ENCODE measurements around the gene MIA.
"Not testable (repeated sequence)": the region's sequence is repeated elsewhere in the genome, so short reads cannot be mapped to it uniquely, and the experiment has no call there.

Gene MIA

DNA sequence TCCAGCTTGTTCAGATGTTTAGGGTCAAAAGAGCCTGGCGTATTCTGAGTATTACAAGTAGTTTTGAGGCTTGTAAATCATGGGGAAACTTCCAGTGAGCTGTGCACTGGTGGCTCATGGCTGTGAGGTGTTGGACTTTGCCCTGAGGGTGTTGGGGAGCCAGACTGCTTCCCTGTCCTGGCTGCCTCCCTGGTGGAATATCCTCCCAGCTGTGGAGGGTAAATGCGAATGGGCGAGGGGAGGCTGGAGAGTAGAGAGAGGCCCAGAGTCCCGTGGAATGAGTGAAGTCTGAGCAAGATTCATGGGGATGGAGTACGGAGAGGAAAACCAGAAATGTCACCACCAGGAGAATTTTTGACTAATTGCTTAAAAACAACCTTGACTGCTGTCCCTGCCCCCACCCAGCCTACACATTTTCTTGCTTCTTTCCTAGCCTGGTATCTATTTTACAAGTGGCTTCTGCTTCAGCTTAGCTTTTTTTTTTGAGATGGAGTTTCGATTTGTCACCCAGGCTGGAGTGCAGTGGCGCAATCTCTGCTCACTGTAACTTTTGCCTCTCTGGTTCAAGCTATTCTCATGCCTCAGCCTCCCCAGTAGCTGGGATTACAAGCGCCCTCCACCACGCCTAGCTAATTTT is 20.6 kb upstream of the MIA start:
- peaks cover 4% of the 10 kb centered on the region; the same call in 1 of the 2 replicates for H3K4me1 ChIP-seq (ENCODE audit: insufficient read depth, low read length)
- H3K9ac ChIP-seq (ENCODE audit: low read depth, low read length), result peak overlapping the region; percentile 42; the same call in 1 of the 2 replicates
- no peaks in the 10 kb centered on the region for H3K9me3 ChIP-seq (ENCODE audit: insufficient read depth, low read depth, low read length)
- no peak overlapping the region for H3K27ac ChIP-seq (ENCODE audit: low read length)
- H3K27me3 ChIP-seq (ENCODE audit: insufficient read depth, low read length), result no peaks in the 10 kb centered on the region
- peak overlapping the region; percentile 51 for H3K4me3 ChIP-seq (ENCODE audit: low read length)
- H3K36me3 ChIP-seq (ENCODE audit: insufficient read depth, low read depth, low read length), result peaks cover 62% of the 10 kb centered on the region

DNA sequence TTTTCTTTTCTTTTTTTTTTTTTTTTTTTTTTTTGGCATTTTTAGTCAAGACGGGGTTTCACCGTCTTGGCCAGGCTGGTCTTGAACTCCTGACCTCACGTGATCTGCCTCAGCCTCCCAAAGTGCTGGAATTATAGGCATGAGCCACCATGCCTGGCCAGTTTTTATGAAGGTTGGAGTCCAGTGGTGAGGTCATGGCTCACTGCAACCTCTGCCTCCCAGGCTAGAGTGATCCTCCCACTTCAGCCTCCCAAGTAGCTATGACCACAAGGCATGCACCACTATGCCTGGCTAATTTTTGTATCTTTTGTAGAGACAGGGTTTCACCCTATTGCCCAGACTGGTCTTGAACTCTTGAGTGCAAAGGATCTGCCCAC is 20.1 kb upstream of the MIA start:
- H3K4me3 ChIP-seq (ENCODE audit: low read length), result no peak overlapping the region
- no peaks in the 10 kb centered on the region for H3K9me3 ChIP-seq (ENCODE audit: insufficient read depth, low read depth, low read length)
- H3K4me1 ChIP-seq (ENCODE audit: insufficient read depth, low read length), result peaks cover 4% of the 10 kb centered on the region; the same call in 1 of the 2 replicates
- H3K27me3 ChIP-seq (ENCODE audit: insufficient read depth, low read length), result no peaks in the 10 kb centered on the region
- peak overlapping the region; percentile 16; the same call in 1 of the 2 replicates for H3K9ac ChIP-seq (ENCODE audit: low read depth, low read length)
- peaks cover 67% of the 10 kb centered on the region for H3K36me3 ChIP-seq (ENCODE audit: insufficient read depth, low read depth, low read length)
- H3K27ac ChIP-seq (ENCODE audit: low read length), result no peak overlapping the region

DNA sequence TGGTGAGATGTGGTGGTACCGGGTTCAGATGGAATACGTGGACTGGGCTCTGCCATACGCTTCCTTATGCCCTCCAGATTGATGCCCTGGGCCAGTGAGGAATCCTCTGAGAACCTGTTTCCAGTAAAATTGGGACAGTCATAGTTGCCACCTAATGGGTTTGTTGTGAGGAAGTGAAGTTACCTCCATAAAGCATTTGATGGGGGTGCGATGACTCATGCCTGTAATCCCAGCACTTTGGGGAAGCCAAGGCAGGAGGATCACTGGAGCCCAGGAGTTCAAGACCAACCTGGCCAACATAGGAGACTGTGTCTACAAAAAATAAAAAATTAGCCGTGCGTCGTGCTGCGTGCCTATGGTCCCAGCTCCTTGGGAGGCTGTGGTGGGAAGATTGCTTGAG is 19.5 kb upstream of the MIA start:
- Histone ChIP-seq H3K27me3 (ENCODE audit: insufficient read depth, low read length) (no peaks in the 10 kb centered on the region), H3K36me3 (ENCODE audit: insufficient read depth, low read depth, low read length) (peaks cover 72% of the 10 kb centered on the region), H3K9me3 (ENCODE audit: insufficient read depth, low read depth, low read length) (no peaks in the 10 kb centered on the region), H3K27ac (ENCODE audit: low read length) (no peak overlapping the region), H3K4me3 (ENCODE audit: low read length) (no peak overlapping the region), H3K4me1 (ENCODE audit: insufficient read depth, low read length) (peaks cover 4% of the 10 kb centered on the region; the same call in 1 of the 2 replicates), H3K9ac (ENCODE audit: low read depth, low read length) (peak overlapping the region; percentile 16; the same call in 1 of the 2 replicates)

DNA sequence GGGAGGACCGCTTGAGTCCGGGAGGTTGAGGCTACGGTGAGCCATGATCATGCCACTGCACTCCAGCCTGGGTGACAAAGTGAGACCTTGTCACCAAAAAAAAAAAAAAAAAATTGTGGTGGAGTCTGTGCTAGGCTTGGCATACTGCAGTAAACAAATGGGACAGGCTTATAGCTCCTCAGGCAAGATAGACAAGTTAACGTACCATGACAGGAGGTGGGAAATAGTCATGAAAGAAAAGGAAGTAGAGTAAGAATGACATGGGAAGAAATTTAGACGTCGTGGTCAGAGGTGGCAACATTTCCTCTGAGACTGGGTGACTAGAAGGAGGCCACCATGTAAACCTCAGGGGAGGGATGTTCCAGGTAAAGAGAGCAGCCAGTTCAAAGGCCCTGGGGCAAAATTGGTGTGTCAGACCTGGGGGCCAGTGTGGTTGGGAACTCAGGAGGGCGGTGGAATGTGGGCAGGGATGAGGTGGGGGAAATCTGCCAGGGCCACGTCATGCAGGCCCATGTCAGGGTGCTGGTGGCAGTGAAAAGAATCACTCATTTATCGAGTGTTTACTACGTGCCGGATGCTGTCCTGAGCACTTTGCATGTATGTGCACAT is 18.7 kb upstream of the MIA start:
- Histone ChIP-seq H3K9me3 (ENCODE audit: insufficient read depth, low read depth, low read length) (no peaks in the 10 kb centered on the region), H3K9ac (ENCODE audit: low read depth, low read length) (no peak overlapping the region), H3K36me3 (ENCODE audit: insufficient read depth, low read depth, low read length) (peaks cover 81% of the 10 kb centered on the region), H3K4me3 (ENCODE audit: low read length) (no peak overlapping the region), H3K4me1 (ENCODE audit: insufficient read depth, low read length) (peaks cover 4% of the 10 kb centered on the region; the same call in 1 of the 2 replicates), H3K27me3 (ENCODE audit: insufficient read depth, low read length) (no peaks in the 10 kb centered on the region), H3K27ac (ENCODE audit: low read length) (no peak overlapping the region)

DNA sequence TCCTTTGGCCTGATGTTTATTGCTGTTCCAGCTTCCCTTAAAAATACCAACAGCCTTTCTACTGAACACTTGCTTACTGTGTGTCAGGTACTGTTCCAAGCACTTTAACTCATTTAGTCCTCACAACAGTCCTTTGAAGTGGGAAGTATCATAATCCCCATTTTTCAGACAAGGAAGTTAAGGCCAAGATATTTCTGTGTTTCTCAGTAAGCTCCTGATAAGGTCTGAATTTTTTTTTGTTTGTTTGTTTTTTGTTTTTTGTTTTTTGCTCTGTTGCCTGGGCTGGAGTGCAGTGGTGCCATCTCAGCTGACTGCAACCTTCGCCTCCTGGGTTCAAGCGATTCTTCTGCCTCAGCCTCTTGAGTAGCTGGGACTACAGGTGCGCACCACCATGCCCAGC is 16.8 kb upstream of the MIA start:
- Histone ChIP-seq H3K27ac (ENCODE audit: low read length) (no peak overlapping the region), H3K4me1 (ENCODE audit: insufficient read depth, low read length) (peaks cover 4% of the 10 kb centered on the region; the same call in 1 of the 2 replicates), H3K9ac (ENCODE audit: low read depth, low read length) (no peak overlapping the region), H3K27me3 (ENCODE audit: insufficient read depth, low read length) (no peaks in the 10 kb centered on the region), H3K4me3 (ENCODE audit: low read length) (no peak overlapping the region), H3K9me3 (ENCODE audit: insufficient read depth, low read depth, low read length) (no peaks in the 10 kb centered on the region), H3K36me3 (ENCODE audit: insufficient read depth, low read depth, low read length) (peaks cover 92% of the 10 kb centered on the region)

DNA sequence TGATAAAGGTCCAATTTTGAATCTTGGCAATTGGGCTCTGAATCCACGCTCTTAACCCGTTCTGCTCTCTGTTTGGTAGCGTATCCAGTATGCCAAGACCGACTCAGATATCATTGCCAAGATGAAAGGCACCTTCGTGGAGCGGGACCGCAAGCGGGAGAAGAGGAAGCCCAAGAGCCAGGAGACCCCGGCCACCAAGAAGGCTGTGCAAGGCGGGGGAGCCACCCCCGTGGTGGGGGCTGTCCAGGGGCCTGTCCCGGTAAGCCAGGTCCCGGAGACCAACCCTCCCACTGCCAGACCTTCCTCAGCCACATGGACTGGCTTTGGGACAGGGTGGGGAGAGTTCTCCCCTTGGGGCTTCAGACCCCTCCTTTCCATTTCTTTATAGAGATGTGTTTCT is 16.0 kb upstream of the MIA start:
- no peaks in the 10 kb centered on the region for H3K9me3 ChIP-seq (ENCODE audit: insufficient read depth, low read depth, low read length)
- H3K9ac ChIP-seq (ENCODE audit: low read depth, low read length), result no peak overlapping the region
- H3K27ac ChIP-seq (ENCODE audit: low read length), result no peak overlapping the region
- no peaks in the 10 kb centered on the region for H3K27me3 ChIP-seq (ENCODE audit: insufficient read depth, low read length)
- H3K36me3 ChIP-seq (ENCODE audit: insufficient read depth, low read depth, low read length), result peaks cover 96% of the 10 kb centered on the region
- peaks cover 2% of the 10 kb centered on the region; the same call in 1 of the 2 replicates for H3K4me1 ChIP-seq (ENCODE audit: insufficient read depth, low read length)
- no peak overlapping the region for H3K4me3 ChIP-seq (ENCODE audit: low read length)

DNA sequence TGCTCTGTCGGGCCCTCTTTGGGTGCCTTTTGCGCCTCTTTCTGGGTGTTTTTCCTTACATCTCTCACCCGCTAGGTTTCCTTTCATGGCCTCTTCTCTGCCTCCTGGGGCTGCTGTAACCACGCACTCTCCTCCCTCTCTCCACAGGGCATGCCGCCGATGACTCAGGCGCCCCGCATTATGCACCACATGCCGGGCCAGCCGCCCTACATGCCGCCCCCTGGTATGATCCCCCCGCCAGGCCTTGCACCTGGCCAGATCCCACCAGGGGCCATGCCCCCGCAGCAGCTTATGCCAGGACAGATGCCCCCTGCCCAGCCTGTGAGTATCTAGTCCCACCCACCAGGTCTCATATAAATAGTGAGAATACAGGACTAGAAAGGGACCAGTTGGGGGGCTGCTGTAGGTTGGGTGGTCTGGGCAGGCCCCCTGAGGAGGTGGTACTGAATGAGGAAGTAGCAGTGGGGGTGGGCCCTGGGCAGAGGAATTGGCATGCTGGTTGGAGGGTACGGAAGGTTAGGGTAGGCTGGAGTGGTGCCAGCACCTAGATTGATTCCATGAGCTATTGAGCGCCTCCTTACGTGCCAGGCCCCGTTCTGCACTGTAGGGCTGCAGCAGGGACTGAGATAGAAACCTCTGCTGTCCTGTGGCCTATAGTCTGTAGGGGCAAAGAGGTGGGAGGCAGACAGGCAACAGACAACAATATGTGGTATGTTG is 12.4 kb upstream of the MIA start:
- no peaks in the 10 kb centered on the region for H3K27me3 ChIP-seq (ENCODE audit: insufficient read depth, low read length)
- H3K4me3 ChIP-seq (ENCODE audit: low read length), result no peak overlapping the region
- no peak overlapping the region for H3K9ac ChIP-seq (ENCODE audit: low read depth, low read length)
- no peak overlapping the region for H3K27ac ChIP-seq (ENCODE audit: low read length)
- H3K4me1 ChIP-seq (ENCODE audit: insufficient read depth, low read length), result no peaks in the 10 kb centered on the region
- H3K9me3 ChIP-seq (ENCODE audit: insufficient read depth, low read depth, low read length), result no peaks in the 10 kb centered on the region
- peaks cover 85% of the 10 kb centered on the region for H3K36me3 ChIP-seq (ENCODE audit: insufficient read depth, low read depth, low read length)

DNA sequence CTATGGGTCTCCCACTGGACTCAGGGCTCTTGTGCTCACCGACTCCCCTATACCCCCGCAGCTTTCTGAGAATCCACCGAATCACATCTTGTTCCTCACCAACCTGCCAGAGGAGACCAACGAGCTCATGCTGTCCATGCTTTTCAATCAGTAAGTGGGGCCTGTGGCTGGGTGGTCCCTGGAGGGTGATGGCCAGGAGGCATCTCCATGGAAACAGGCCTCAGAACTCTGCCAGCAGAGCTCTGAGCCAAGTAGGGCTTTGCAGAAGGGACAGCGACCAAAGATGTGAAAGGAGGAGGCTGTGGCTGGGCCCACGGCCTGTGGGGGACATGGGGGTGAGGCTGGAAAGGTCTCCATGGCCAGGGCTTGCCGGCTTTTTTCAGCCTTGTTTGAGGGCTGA is 11.8 kb upstream of the MIA start:
- Histone ChIP-seq H3K27me3 (ENCODE audit: insufficient read depth, low read length) (no peaks in the 10 kb centered on the region), H3K36me3 (ENCODE audit: insufficient read depth, low read depth, low read length) (peaks cover 79% of the 10 kb centered on the region), H3K9ac (ENCODE audit: low read depth, low read length) (no peak overlapping the region), H3K27ac (ENCODE audit: low read length) (no peak overlapping the region), H3K4me3 (ENCODE audit: low read length) (no peak overlapping the region), H3K9me3 (ENCODE audit: insufficient read depth, low read depth, low read length) (no peaks in the 10 kb centered on the region), H3K4me1 (ENCODE audit: insufficient read depth, low read length) (no peaks in the 10 kb centered on the region)

DNA sequence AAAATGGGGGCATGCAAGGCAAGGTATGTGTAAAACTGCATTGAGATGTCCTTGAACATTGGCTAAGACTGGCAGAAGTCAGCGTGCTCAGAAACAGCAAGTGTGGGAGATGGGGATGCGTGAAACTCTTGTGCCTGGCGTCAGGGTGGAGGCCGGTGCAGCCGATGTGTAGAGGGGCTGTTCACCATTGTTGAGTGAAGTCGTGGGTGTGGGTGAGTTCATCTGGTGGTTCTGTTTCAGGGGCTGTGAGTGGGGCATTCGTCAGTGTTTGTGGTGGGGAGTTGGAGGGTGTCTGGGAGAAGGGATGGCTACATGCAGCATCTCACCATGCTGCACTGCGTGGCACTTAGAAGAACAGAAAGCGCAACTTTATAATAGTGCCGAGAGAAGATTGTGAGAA is 11.4 kb upstream of the MIA start:
- Histone ChIP-seq H3K4me1 (ENCODE audit: insufficient read depth, low read length) (no peaks in the 10 kb centered on the region), H3K9ac (ENCODE audit: low read depth, low read length) (no peak overlapping the region), H3K36me3 (ENCODE audit: insufficient read depth, low read depth, low read length) (peaks cover 74% of the 10 kb centered on the region), H3K4me3 (ENCODE audit: low read length) (no peak overlapping the region), H3K27me3 (ENCODE audit: insufficient read depth, low read length) (no peaks in the 10 kb centered on the region), H3K9me3 (ENCODE audit: insufficient read depth, low read depth, low read length) (no peaks in the 10 kb centered on the region), H3K27ac (ENCODE audit: low read length) (no peak overlapping the region)

DNA sequence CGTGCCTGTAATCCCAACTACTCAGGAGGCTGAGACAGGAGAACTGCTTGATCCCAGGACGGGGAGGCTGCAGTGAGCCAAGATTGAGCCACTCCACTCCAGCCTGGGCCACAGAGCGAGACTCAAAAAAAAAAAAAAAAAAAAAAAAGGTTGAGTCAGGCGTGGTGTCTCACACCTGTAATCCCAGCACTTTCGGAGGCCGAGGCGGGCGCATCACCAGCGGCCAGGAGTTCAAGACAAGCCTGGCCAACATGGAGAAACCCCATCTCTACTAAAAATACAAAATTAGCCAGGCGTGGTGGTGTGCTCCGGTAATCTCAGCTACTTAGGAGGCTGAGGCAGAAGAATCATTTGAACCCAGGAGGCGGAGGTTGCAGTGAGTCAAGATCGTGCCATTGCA is 8.9 kb upstream of the MIA start:
- not testable (repeated sequence) for H3K4me1 ChIP-seq (ENCODE audit: insufficient read depth, low read length); H3K27me3 ChIP-seq (ENCODE audit: insufficient read depth, low read length); H3K9ac ChIP-seq (ENCODE audit: low read depth, low read length); H3K27ac ChIP-seq (ENCODE audit: low read length); H3K4me3 ChIP-seq (ENCODE audit: low read length); H3K9me3 ChIP-seq (ENCODE audit: insufficient read depth, low read depth, low read length)
- H3K36me3 ChIP-seq (ENCODE audit: insufficient read depth, low read depth, low read length), result peaks cover 50% of the 10 kb centered on the region

DNA sequence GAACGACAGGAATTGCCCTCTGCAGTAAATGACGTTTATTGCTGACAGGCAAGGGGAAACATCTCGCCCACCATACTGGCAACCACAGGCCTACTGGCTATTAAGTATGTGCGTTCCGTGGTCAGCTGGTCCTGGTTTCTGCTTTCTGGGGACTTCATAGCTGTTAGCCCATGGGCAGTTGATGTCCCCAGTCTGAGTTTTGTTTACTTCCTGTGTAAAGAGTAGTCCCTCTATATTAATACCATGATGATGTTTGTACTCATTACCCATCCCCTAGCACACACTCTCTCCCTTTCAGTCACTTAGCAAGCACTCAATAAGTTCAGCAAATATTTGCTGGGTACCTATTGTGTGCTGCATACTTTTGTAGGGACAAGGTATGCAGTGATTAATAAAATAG is 6.5 kb upstream of the MIA start:
- no peak overlapping the region for H3K27ac ChIP-seq (ENCODE audit: low read length)
- peaks cover 25% of the 10 kb centered on the region for H3K36me3 ChIP-seq (ENCODE audit: insufficient read depth, low read depth, low read length)
- no peak overlapping the region for H3K4me3 ChIP-seq (ENCODE audit: low read length)
- no peaks in the 10 kb centered on the region for H3K9me3 ChIP-seq (ENCODE audit: insufficient read depth, low read depth, low read length)
- H3K27me3 ChIP-seq (ENCODE audit: insufficient read depth, low read length), result no peaks in the 10 kb centered on the region
- H3K9ac ChIP-seq (ENCODE audit: low read depth, low read length), result no peak overlapping the region
- no peaks in the 10 kb centered on the region for H3K4me1 ChIP-seq (ENCODE audit: insufficient read depth, low read length)
